B cell (primary cell): ENCODE data around the gene FALEC.

Source experiments
- EZH2 ChIP-seq: IDR thresholded peaks from 2 replicates; pipeline ENCODE4 v1.6.1; 2012; ENCODE audit warnings: borderline replicate concordance, low read depth, mild to moderate bottlenecking, moderate library complexity, low read length; ENCODE audit not compliant: insufficient read depth, poor library complexity, severe bottlenecking
- TF ChIP-seq, protein P1 (sequence below): fragments of 200-600 bp; IDR thresholded peaks from one replicate; pipeline ENCODE4 v1.8.0; 2022; ENCODE audit warnings: antibody characterized with exemption, mild to moderate bottlenecking

DNA sequence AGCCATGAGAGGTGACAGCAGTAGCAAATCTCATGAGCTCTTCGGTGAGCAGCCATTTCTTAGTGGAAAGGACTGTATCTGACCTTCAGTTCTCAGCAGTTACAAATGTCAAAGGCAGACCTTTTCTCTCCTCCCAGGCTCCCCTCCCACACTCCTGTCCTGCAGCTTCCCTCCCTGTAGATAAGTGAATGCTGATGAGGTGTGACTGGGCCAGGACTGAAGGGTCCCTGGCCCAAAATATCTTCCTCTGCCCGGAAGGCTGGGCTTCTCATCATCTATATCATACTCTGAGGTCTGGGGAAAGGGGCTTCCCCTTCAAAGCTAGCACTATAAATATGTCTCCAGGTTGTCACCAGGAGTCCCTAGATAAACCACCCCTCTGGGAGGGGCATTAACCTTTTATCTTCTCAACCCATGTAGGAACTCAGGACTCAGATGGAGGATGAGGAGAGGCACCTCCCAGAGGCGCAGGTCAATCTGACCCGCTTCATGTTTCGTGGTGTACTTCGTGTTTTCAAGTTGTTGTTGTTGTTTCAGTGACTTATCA lies 30.0 kb downstream of the FALEC start:
- TF ChIP-seq, protein P1, sequence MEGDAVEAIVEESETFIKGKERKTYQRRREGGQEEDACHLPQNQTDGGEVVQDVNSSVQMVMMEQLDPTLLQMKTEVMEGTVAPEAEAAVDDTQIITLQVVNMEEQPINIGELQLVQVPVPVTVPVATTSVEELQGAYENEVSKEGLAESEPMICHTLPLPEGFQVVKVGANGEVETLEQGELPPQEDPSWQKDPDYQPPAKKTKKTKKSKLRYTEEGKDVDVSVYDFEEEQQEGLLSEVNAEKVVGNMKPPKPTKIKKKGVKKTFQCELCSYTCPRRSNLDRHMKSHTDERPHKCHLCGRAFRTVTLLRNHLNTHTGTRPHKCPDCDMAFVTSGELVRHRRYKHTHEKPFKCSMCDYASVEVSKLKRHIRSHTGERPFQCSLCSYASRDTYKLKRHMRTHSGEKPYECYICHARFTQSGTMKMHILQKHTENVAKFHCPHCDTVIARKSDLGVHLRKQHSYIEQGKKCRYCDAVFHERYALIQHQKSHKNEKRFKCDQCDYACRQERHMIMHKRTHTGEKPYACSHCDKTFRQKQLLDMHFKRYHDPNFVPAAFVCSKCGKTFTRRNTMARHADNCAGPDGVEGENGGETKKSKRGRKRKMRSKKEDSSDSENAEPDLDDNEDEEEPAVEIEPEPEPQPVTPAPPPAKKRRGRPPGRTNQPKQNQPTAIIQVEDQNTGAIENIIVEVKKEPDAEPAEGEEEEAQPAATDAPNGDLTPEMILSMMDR, result no peak
- TF ChIP-seq EZH2, result no peak
